Activated naive CD8-positive, alpha-beta T cell (primary cell): Measurements from ENCODE around the gene MGAM2.

Experiments used
- H3K27ac Mint-ChIP-seq: one replicate; pipeline ENCODE4 v1.8.0; 2021; ENCODE audit warnings: mixed read lengths
- H3K27me3 Mint-ChIP-seq: one replicate; pipeline ENCODE4 v1.8.0; 2021; ENCODE audit warnings: mixed read lengths
- H3K36me3 Mint-ChIP-seq: one replicate; pipeline ENCODE4 v1.8.0; 2021; ENCODE audit warnings: mixed read lengths
- H3K4me1 Mint-ChIP-seq: one replicate; pipeline ENCODE4 v1.8.0; 2021; ENCODE audit warnings: low read depth, mixed read lengths
- H3K4me3 Mint-ChIP-seq: one replicate; pipeline ENCODE4 v1.8.0; 2021; ENCODE audit warnings: mild to moderate bottlenecking, mixed read lengths
- H3K9me3 Mint-ChIP-seq: one replicate; pipeline ENCODE4 v1.8.0; 2021; ENCODE audit warnings: low read depth, mixed read lengths

Gene MGAM2

DNA sequence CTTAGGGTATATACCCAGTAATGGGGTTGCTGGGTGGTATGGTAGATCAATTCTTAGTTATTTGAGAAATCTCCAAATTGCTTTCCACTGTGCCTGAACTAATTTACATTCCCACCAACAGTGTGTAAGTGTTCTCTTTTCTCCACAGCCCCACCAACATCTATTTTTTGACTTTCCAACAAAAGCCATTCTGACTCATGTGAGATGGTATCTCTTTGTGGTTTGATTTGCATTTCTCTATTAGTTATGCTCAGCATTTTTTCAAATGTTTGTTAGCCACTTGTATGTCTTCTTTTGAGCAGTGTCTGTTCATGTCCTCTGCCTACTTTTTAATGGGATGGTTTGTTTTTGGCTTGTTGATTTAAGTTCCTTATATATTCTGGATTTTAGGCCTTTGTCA lies 66.4 kb downstream of the MGAM2 start:
- H3K9me3 Mint-ChIP-seq = no peaks in the 10 kb centered on the region
- no peak overlapping the region for H3K27ac Mint-ChIP-seq
- H3K4me1 Mint-ChIP-seq = no peaks in the 10 kb centered on the region
- no peak overlapping the region for H3K4me3 Mint-ChIP-seq
- no peaks in the 10 kb centered on the region for H3K36me3 Mint-ChIP-seq
- no peaks in the 10 kb centered on the region for H3K27me3 Mint-ChIP-seq

DNA sequence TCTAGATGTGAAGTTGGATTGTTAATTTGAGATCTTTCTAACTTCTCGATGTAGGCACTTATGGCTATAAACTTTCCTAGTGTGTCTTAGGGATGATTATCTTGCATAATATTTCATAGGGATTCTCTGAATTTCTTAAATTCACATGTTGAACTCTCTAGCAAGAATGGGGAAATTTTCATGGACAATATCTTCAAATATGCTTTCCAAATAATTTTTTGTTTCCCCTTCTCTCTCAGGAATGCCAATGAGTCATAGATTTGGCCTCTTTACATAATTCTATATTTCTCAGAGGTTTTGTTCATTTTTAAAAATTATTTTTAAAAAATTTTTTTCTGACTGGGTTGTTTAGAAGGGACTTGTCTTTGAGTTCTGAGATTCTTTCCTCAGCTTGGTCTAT lies 68.9 kb downstream of the MGAM2 start:
- Mint-ChIP-seq H3K36me3 (no peaks in the 10 kb centered on the region), H3K4me3 (no peak overlapping the region), H3K27ac (no peak overlapping the region), H3K4me1 (no peaks in the 10 kb centered on the region), H3K27me3 (peaks cover 2% of the 10 kb centered on the region), H3K9me3 (no peaks in the 10 kb centered on the region)

DNA sequence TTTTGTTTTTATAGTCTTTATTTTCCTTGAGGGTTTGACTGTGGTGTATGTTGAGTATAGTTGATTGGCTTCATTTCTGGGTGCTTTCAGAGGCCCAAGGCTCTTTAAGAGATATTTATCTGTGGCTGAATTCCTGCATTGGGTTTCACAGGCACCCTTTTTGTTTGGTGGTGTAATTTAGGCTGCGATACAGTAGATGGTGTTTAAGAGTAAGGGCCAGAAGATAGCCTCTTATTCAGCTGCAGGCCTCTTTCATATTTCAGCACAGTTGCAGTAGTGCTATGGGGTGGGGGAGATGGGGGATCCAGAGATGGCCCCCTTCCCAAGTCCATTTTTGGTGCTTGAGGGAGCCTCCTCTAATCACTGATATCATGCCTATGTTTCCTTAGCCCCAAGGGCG lies 69.7 kb downstream of the MGAM2 start:
- Mint-ChIP-seq H3K4me1 (no peaks in the 10 kb centered on the region), H3K4me3 (no peak overlapping the region), H3K9me3 (no peaks in the 10 kb centered on the region), H3K27ac (no peak overlapping the region), H3K36me3 (no peaks in the 10 kb centered on the region), H3K27me3 (peaks cover 2% of the 10 kb centered on the region)

DNA sequence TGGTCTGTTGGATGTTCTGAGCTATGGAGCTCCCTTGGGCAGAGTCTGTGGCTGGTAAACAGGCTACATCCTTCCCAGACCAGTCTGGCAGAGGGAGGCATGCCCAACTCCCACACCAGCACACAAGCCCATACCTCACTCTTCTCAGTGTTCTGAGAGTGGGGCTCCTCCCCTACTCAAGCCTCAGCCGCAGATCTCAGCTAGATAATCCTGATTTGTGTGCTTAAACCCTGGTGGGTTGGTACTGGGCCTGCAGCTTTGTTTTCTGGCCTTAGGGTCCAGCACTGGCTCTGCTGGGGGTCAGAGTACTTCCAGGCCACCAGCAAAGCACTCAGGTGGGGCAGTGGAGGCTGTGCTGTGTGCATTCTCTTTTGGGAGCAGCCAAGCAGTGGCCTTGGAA lies 70.4 kb downstream of the MGAM2 start:
- no peak overlapping the region for H3K27ac Mint-ChIP-seq
- H3K4me1 Mint-ChIP-seq = no peaks in the 10 kb centered on the region
- peaks cover 2% of the 10 kb centered on the region for H3K27me3 Mint-ChIP-seq
- H3K9me3 Mint-ChIP-seq = no peaks in the 10 kb centered on the region
- H3K36me3 Mint-ChIP-seq = no peaks in the 10 kb centered on the region
- no peak overlapping the region for H3K4me3 Mint-ChIP-seq

- Mint-ChIP-seq H3K27me3 (peaks cover 5% of the 10 kb centered on the region), H3K36me3 (no peaks in the 10 kb centered on the region), H3K4me3 (no peak overlapping the region), H3K27ac (no peak overlapping the region), H3K4me1 (no peaks in the 10 kb centered on the region), H3K9me3 (no peaks in the 10 kb centered on the region)
Observed at GRCh38 chr7:142185069-142185468, 73.6 kb downstream of the MGAM2 start.

DNA sequence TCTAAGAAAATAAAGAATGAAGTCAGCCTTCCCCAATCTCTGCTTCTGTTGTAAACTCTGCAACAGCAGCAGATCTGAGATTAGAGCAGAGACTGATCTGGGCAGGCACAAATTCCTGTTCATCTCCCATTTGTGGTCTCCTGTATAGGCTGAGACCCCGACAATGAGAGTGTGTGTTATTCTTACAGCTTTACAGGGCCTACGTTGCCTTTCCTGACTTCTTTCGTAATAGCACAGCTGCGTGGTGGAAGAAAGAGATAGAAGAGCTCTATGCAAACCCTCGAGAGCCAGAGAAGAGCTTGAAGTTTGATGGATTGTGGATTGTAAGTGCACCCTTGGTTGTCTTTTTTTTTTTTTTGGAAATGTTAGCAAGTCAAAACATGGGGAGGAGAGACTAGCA lies 74.3 kb downstream of the MGAM2 start:
- peaks cover 5% of the 10 kb centered on the region for H3K27me3 Mint-ChIP-seq
- H3K4me1 Mint-ChIP-seq = no peaks in the 10 kb centered on the region
- no peaks in the 10 kb centered on the region for H3K36me3 Mint-ChIP-seq
- H3K27ac Mint-ChIP-seq = no peak overlapping the region
- no peak overlapping the region for H3K4me3 Mint-ChIP-seq
- H3K9me3 Mint-ChIP-seq = no peaks in the 10 kb centered on the region

DNA sequence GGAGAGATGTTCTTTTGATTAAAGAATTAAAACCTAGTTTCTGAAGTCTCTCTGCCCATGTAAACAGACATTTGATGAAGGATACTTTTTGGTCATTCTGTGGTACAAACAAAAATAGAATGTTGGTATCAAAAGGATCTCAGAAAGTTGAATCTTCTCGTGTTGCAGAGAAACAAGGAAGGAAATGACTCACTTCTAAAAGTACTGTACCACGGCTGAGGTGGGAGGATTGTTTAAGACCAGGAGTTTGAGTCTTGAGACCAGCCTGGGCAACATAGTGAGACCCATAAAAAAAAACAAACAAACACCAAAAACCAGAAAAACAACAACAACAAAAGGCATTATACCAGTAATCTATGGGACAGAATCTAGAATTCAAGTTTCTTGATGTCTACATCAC lies 76.6 kb downstream of the MGAM2 start:
- Mint-ChIP-seq H3K36me3 (no peaks in the 10 kb centered on the region), H3K4me1 (no peaks in the 10 kb centered on the region), H3K27me3 (peaks cover 8% of the 10 kb centered on the region), H3K4me3 (no peak overlapping the region), H3K9me3 (no peaks in the 10 kb centered on the region), H3K27ac (no peak overlapping the region)

DNA sequence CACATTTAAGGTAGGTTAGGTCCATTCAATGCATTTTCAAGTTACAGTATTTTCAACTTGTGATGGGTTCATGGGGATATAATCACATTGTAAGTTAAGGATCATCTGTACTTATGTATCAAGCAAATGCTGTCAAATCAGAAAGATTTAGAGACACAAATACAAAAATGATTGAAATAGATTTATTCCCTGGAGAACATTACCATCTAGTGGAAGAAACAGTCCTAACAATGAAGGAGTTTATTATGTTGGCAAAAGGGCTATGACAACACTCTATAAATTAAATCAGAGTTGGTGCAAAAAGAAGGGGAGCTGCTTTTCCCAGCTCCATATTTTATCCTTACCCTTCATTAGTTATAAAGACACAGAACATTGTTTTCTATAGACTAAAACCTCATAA lies 77.3 kb downstream of the MGAM2 start:
- no peaks in the 10 kb centered on the region for H3K9me3 Mint-ChIP-seq
- peaks cover 11% of the 10 kb centered on the region for H3K27me3 Mint-ChIP-seq
- no peak overlapping the region for H3K4me3 Mint-ChIP-seq
- H3K27ac Mint-ChIP-seq = no peak overlapping the region
- H3K4me1 Mint-ChIP-seq = no peaks in the 10 kb centered on the region
- no peaks in the 10 kb centered on the region for H3K36me3 Mint-ChIP-seq

- Mint-ChIP-seq H3K4me1 (no peaks in the 10 kb centered on the region), H3K36me3 (no peaks in the 10 kb centered on the region), H3K9me3 (no peaks in the 10 kb centered on the region), H3K27ac (no peak overlapping the region), H3K27me3 (peaks cover 12% of the 10 kb centered on the region), H3K4me3 (no peak overlapping the region)
Observed at GRCh38 chr7:142194201-142194600, 82.7 kb downstream of the MGAM2 start.

- no peak overlapping the region for H3K27ac Mint-ChIP-seq
- peaks cover 16% of the 10 kb centered on the region for H3K27me3 Mint-ChIP-seq
- no peaks in the 10 kb centered on the region for H3K36me3 Mint-ChIP-seq
- H3K9me3 Mint-ChIP-seq = no peaks in the 10 kb centered on the region
- no peak overlapping the region for H3K4me3 Mint-ChIP-seq
- H3K4me1 Mint-ChIP-seq = no peaks in the 10 kb centered on the region
Observed at GRCh38 chr7:142196066-142196840, 84.7 kb downstream of the MGAM2 start.

DNA sequence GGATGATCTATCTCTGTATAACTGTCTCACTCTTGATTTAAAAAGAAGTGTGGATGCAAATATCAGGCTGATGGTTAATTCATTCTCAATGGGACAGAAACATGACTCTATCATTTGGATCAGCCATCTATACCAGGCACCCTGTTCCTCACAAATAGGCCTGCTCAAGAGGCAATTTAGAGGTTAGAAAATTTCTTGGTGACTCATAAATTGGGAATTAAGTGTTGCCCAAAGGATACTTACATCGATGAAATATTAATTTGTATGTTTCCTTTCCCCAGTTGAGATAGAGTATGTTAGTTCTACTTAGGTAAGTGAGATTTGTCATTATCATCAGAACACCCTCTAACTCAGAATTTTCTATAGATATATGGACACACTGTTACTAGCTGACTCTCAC lies 88.7 kb downstream of the MGAM2 start:
- no peaks in the 10 kb centered on the region for H3K9me3 Mint-ChIP-seq
- H3K27me3 Mint-ChIP-seq = peaks cover 16% of the 10 kb centered on the region
- H3K4me3 Mint-ChIP-seq = no peak overlapping the region
- H3K4me1 Mint-ChIP-seq = no peaks in the 10 kb centered on the region
- H3K27ac Mint-ChIP-seq = no peak overlapping the region
- H3K36me3 Mint-ChIP-seq = no peaks in the 10 kb centered on the region

- peaks cover 11% of the 10 kb centered on the region for H3K27me3 Mint-ChIP-seq
- H3K9me3 Mint-ChIP-seq = no peaks in the 10 kb centered on the region
- no peak overlapping the region for H3K4me3 Mint-ChIP-seq
- H3K4me1 Mint-ChIP-seq = no peaks in the 10 kb centered on the region
- no peaks in the 10 kb centered on the region for H3K36me3 Mint-ChIP-seq
- H3K27ac Mint-ChIP-seq = no peak overlapping the region
Observed at GRCh38 chr7:142228537-142229104, 117.1 kb downstream of the MGAM2 start.

- Mint-ChIP-seq H3K4me3 (no peak overlapping the region), H3K27me3 (peaks cover 10% of the 10 kb centered on the region)
Observed at GRCh38 chr7:142231716-142232115, 120.2 kb downstream of the MGAM2 start.

DNA sequence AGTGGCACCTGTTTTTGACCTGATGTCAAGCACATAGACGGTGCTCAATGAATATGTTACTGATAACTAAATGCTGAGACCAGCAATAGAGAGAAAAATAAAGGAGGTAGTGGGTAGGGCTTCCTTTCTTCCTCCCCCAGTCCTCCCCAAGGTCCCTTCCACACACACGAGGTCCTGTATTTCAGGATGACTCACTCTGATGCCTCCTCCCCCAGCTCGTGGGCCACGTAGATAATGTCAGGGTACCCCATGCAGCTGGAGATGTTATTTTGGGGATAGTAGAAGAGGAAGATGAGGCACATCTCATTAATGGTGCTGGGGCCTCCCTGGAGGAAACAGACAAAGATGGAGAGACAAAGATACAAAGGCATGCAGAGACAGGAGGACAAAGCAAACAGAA lies 129.0 kb downstream of the MGAM2 start:
- H3K9me3 Mint-ChIP-seq = no peaks in the 10 kb centered on the region
- H3K4me3 Mint-ChIP-seq = no peak overlapping the region
- H3K4me1 Mint-ChIP-seq = no peaks in the 10 kb centered on the region
- peaks cover 4% of the 10 kb centered on the region for H3K27me3 Mint-ChIP-seq
- H3K27ac Mint-ChIP-seq = no peak overlapping the region
- no peaks in the 10 kb centered on the region for H3K36me3 Mint-ChIP-seq

More at GRCh38 chr7:142231716-142232115, 120.2 kb downstream of the MGAM2 start:
- H3K27ac Mint-ChIP-seq = no peak overlapping the region
- H3K4me1 Mint-ChIP-seq = no peaks in the 10 kb centered on the region
- H3K9me3 Mint-ChIP-seq = no peaks in the 10 kb centered on the region
- no peaks in the 10 kb centered on the region for H3K36me3 Mint-ChIP-seq

- no peaks in the 10 kb centered on the region for H3K9me3 Mint-ChIP-seq
- peaks cover 6% of the 10 kb centered on the region for H3K27me3 Mint-ChIP-seq
- H3K27ac Mint-ChIP-seq = no peak overlapping the region
- no peaks in the 10 kb centered on the region for H3K4me1 Mint-ChIP-seq
- no peaks in the 10 kb centered on the region for H3K36me3 Mint-ChIP-seq
- H3K4me3 Mint-ChIP-seq = no peak overlapping the region
Observed at GRCh38 chr7:142243823-142244222, 132.3 kb downstream of the MGAM2 start.
